Cardiac fibroblast (primary cell): Measurements from ENCODE around the gene EIF4E2.

Experiments
- DNase-seq, 2 donors: peaks; one replicate each; pipeline versions ENCODE4 v3.0.0 to v3.0.0-alpha.2; 2010; ENCODE audit warnings: low read depth in 2 of 2
- H3K4me3 ChIP-seq, 2 donors: replicated peaks in 1 of 2; 1 replicate in 1 of 2; 2 replicates in 1 of 2; pipeline ENCODE4 v1.5.1; 2011; ENCODE audit warnings: low read depth in 2 of 2, low read length in 2 of 2, mild to moderate bottlenecking in 2 of 2, moderate library complexity in 1 of 2
- TF ChIP-seq, protein P1 (sequence below): IDR thresholded peaks from one replicate; pipeline ENCODE4 v1.5.1; 2011; ENCODE audit warnings: low read depth, mild to moderate bottlenecking, low read length, inconsistent platforms

EIF4E2 gene

DNA sequence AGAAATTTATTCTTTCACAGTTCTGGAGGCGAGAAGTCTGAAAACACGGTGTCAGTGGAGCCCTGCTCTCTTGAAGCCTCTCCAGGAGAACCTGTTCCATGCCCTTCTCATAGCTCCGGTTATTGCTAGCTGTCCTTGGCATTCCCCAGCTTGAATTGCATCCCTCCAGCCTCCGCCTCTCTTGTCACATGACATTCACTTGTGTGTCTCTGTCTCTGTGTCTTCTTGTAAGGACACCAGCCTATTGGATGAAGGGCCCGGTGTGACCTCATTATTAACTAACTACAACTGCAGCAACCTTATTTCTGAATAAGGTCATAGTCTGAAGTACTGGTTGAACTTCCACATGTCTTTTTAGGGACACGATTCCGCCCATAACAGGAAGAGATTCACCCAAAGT, 34.9 kb upstream of the EIF4E2 start:
- DNase-seq, result no peak
- TF ChIP-seq, protein P1, sequence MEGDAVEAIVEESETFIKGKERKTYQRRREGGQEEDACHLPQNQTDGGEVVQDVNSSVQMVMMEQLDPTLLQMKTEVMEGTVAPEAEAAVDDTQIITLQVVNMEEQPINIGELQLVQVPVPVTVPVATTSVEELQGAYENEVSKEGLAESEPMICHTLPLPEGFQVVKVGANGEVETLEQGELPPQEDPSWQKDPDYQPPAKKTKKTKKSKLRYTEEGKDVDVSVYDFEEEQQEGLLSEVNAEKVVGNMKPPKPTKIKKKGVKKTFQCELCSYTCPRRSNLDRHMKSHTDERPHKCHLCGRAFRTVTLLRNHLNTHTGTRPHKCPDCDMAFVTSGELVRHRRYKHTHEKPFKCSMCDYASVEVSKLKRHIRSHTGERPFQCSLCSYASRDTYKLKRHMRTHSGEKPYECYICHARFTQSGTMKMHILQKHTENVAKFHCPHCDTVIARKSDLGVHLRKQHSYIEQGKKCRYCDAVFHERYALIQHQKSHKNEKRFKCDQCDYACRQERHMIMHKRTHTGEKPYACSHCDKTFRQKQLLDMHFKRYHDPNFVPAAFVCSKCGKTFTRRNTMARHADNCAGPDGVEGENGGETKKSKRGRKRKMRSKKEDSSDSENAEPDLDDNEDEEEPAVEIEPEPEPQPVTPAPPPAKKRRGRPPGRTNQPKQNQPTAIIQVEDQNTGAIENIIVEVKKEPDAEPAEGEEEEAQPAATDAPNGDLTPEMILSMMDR, result no peak
- H3K4me3 ChIP-seq, result no peak overlapping the region

DNA sequence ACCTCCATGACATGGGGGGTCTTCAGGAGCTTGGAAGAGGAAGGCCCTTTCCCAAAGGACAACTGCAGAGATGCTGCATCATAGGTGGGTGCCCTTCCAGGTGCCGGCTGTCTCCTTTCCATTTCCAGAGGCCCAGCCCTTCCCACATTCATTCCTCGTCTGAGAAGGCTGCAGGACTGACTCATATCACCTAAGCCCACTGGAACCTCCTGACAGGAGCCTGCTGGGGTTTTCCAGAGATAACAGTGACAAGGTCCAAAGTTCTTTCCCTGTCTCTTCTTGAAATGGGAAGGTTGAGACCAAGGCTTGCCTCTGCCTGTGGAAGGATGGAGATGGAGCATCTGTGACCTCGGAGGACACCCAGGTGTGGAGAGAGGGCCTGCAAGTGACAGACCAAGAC, 33.9 kb upstream of the EIF4E2 start:
- no peak for DNase-seq
- H3K4me3 ChIP-seq, result no peak overlapping the region
- TF ChIP-seq, protein P1, result no peak

DNA sequence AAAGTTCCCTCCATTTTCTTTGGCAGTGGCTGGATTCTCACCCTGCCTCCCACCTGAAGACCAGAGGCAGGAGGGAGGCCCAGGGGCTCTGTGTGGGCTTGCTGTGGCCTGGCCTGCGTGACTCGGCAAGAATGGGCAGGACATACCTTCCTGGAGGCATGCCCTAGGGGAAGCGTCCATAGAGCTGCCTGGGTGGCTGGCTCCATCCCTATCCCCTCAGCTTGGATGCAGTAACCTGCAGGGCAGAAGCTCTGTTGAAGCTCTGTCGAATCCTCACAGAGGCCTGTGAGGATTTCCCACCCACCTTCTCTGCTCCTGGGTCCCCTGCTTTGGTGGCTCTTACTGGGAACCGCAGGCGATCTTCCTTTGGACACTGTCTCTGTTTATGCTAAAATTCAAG, 31.6 kb upstream of the EIF4E2 start:
- TF ChIP-seq, protein P1, result no peak
- no peak for DNase-seq
- H3K4me3 ChIP-seq, result no peak overlapping the region

- H3K4me3 ChIP-seq, result no peak within 1 kb of the TSS
- no peak for DNase-seq
- TF ChIP-seq, protein P1, result no peak
Observed at GRCh38 chr2:232519581-232520438, 30.7 kb upstream of the EIF4E2 start, which contains the start of gene PRSS56. TSS of gene PRSS56 (plus strand) at chr2:232520388. CDS start at chr2:232520599, 211 bp downstream.

DNA sequence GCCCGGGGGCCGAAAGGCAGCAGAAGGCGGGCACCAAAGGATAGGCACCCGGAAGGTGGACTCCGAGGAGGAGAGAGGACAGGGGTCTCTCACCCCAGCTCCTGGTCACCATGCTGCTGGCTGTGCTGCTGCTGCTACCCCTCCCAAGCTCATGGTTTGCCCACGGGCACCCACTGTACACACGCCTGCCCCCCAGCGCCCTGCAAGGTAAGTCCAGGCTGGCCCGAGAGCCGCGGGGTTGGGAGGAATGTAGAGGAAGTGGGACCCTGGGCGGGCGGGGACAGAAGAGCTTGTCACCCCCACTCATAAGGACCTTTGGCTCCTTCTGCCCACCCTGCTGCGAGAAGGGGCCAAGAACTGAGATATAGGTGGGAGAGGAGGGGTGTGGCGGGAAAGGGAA, 30.0 kb upstream of the EIF4E2 start:
- DNase-seq, result no peak
- TF ChIP-seq, protein P1, result no peak
- H3K4me3 ChIP-seq, result no peak overlapping the region

- TF ChIP-seq, protein P1, result no peak
- DNase-seq, result no peak
Observed at GRCh38 chr2:232521098-232521497, 29.4 kb upstream of the EIF4E2 start.

More at GRCh38 chr2:232521098-232521497, 29.4 kb upstream of the EIF4E2 start:
- H3K4me3 ChIP-seq, result no peak overlapping the region
